ENCODE measurements around the gene ETNK2. TPM values are rescaled to one million over a fixed set of nuclear protein-coding genes. Genes with fewer than 3 reads are reported as not detected.
A peak's percentile ranks its signal among the peaks of the same experiment; 100 is the strongest.

ETNK2 gene
- total and polyA plus RNA-seq, 2 donors from 2014 or later = 33.3 to 166 TPM

- TF ChIP-seq CTCF (IDR thresholded peaks at IDR 0.05; ENCODE audit: borderline replicate concordance, extremely low read depth, insufficient read depth) = no peak
- intact Hi-C loops (cut with DNase I) = no loop called here
- FAIRE-seq = no peak
- Histone ChIP-seq H3K9me3 (ENCODE audit: control insufficient read depth in 2 of 3, insufficient read depth in 1 of 3, low read length in 3 of 3) (no peaks in the 10 kb centered on the region), H3K9ac (ENCODE audit: low read length in 3 of 3) (no peak overlapping the region), H3K4me1 (ENCODE audit: control insufficient read depth in 2 of 3, insufficient read depth in 2 of 3, low read depth in 1 of 3, low read length in 3 of 3) (peaks cover 0 to 8% (median 0%) of the 10 kb centered on the region in 3 donors), H3K36me3 (ENCODE audit: control insufficient read depth in 2 of 3, insufficient read depth in 3 of 3, low read length in 3 of 3) (no peaks in the 10 kb centered on the region), H3K27ac (ENCODE audit: low read depth in 2 of 2, low read length in 2 of 2) (no peak overlapping the region), H3K27me3 (ENCODE audit: control insufficient read depth, insufficient read depth, low read length) (no peaks in the 10 kb centered on the region), H3K4me3 (ENCODE audit: low read length in 3 of 3) (no peak overlapping the region)
- peak in 1 of 5 donors; percentile 43 for DNase-seq
Observed at GRCh38 chr1:204154568-204155255, 2.9 kb upstream of the ETNK2 start.

- Histone ChIP-seq H3K36me3 (ENCODE audit: control insufficient read depth in 2 of 3, insufficient read depth in 3 of 3, low read length in 3 of 3) (peaks cover 0 to 3% (median 2%) of the 10 kb centered on the region in 3 donors), H3K4me3 (ENCODE audit: low read length in 3 of 3) (no peak overlapping the region), H3K27me3 (ENCODE audit: control insufficient read depth, insufficient read depth, low read length) (no peaks in the 10 kb centered on the region), H3K9ac (ENCODE audit: low read length in 3 of 3) (no peak overlapping the region), H3K9me3 (ENCODE audit: control insufficient read depth in 2 of 3, insufficient read depth in 1 of 3, low read length in 3 of 3) (no peaks in the 10 kb centered on the region), H3K4me1 (ENCODE audit: control insufficient read depth in 2 of 3, insufficient read depth in 2 of 3, low read depth in 1 of 3, low read length in 3 of 3) (peaks cover 0 to 8% (median 0%) of the 10 kb centered on the region in 3 donors), H3K27ac (ENCODE audit: low read depth in 2 of 2, low read length in 2 of 2) (no peak overlapping the region)
- no peak for TF ChIP-seq CTCF (IDR thresholded peaks at IDR 0.05; ENCODE audit: borderline replicate concordance, extremely low read depth, insufficient read depth)
- intact Hi-C loops (cut with DNase I) = no loop called here
- FAIRE-seq (no peak), DNase-seq (peak in 1 of 5 donors; percentile 28)
Observed at GRCh38 chr1:204153667-204154066, 1.8 kb upstream of the ETNK2 start.

GRCh38 chr1:204152310-204153044 is 633 bp upstream of the ETNK2 start:
- DNase-seq (peak in 1 of 5 donors; percentile 89), FAIRE-seq (no peak)
- H3K4me1 ChIP-seq (ENCODE audit: control insufficient read depth in 2 of 3, insufficient read depth in 2 of 3, low read depth in 1 of 3, low read length in 3 of 3) = peaks cover 0 to 8% (median 0%) of the 10 kb centered on the region in 3 donors
- peak overlapping the region in 1 of 3 donors; percentile 44 for H3K9ac ChIP-seq (ENCODE audit: low read length in 3 of 3)
- no peaks in the 10 kb centered on the region for H3K9me3 ChIP-seq (ENCODE audit: control insufficient read depth in 2 of 3, insufficient read depth in 1 of 3, low read length in 3 of 3)
- peaks cover 0 to 3% (median 3%) of the 10 kb centered on the region in 3 donors for H3K36me3 ChIP-seq (ENCODE audit: control insufficient read depth in 2 of 3, insufficient read depth in 3 of 3, low read length in 3 of 3)
- H3K27ac ChIP-seq (ENCODE audit: low read depth in 2 of 2, low read length in 2 of 2) = peak overlapping the region; percentile 32 to 41
- intact Hi-C loops (cut with DNase I) = no loop called here
- TF ChIP-seq CTCF (IDR thresholded peaks at IDR 0.05; ENCODE audit: borderline replicate concordance, extremely low read depth, insufficient read depth) = no peak
- no peaks in the 10 kb centered on the region for H3K27me3 ChIP-seq (ENCODE audit: control insufficient read depth, insufficient read depth, low read length)
- H3K4me3 ChIP-seq (ENCODE audit: low read length in 3 of 3) = peak overlapping the region in 2 of 3 donors; percentile 34 to 57
